Stimulated activated naive B cell treated with anti-CD40 and anti-IgM and Interleukin-4, amounts not matched to agents 10 μg/mL and 1 μg/mL and 100 μg/mL, for 72 hours (primary cell): ENCODE results near the gene MCM7.

Source experiments
- ATAC-seq, 2 donors: fragments of 150-1000 bp; cut with Tn5 transposase; replicated peaks; 2 replicates each; pipeline ENCODE4 v1.10.0; 2021; ENCODE audit warnings: moderate library complexity in 1 of 2
- DNase-seq: peaks from one replicate; pipeline ENCODE4 v3.0.0; 2021
- H3K27ac Mint-ChIP-seq: one replicate; pipeline ENCODE4 v1.8.0; 2022; ENCODE audit warnings: mild to moderate bottlenecking, mixed read lengths
- H3K27me3 Mint-ChIP-seq, 2 donors: one replicate each; pipeline ENCODE4 v1.8.0; 2022; ENCODE audit warnings: mixed read lengths in 2 of 2
- H3K36me3 Mint-ChIP-seq, 2 donors: one replicate each; pipeline ENCODE4 v1.8.0; 2022; ENCODE audit warnings: mixed read lengths in 2 of 2, mild to moderate bottlenecking in 1 of 2
- H3K4me1 Mint-ChIP-seq, 2 donors: one replicate each; pipeline ENCODE4 v1.8.0; 2022; ENCODE audit warnings: mixed read lengths in 2 of 2, mild to moderate bottlenecking in 1 of 2
- H3K4me3 Mint-ChIP-seq, 2 donors: one replicate each; pipeline ENCODE4 v1.8.0; 2022; ENCODE audit warnings: mild to moderate bottlenecking in 2 of 2, mixed read lengths in 2 of 2, moderate library complexity in 1 of 2
- H3K9me3 Mint-ChIP-seq, 2 donors: one replicate each; pipeline ENCODE4 v1.8.0; 2022; ENCODE audit warnings: mixed read lengths in 2 of 2, mild to moderate bottlenecking in 1 of 2

Gene MCM7

GRCh38 chr7:100127866-100128636 is 26.9 kb upstream of the MCM7 start:
- Mint-ChIP-seq H3K4me1 (peaks cover 26 to 53% of the 10 kb centered on the region in 2 donors), H3K36me3 (peaks cover 4 to 5% of the 10 kb centered on the region in 2 donors), H3K27me3 (no peaks in the 10 kb centered on the region), H3K9me3 (no peaks in the 10 kb centered on the region), H3K4me3 (peak overlapping the region; percentile 95 to 99), H3K27ac (peak overlapping the region; percentile 86)
- DNase-seq, result no peak
- peak; percentile 18 to 20 for ATAC-seq

- H3K27ac Mint-ChIP-seq, result peak within 1 kb of the TSS; percentile 100
- H3K36me3 Mint-ChIP-seq, result peaks cover 6 to 9% of the 10 kb centered on the region in 2 donors
- H3K4me1 Mint-ChIP-seq, result peaks cover 25 to 52% of the 10 kb centered on the region in 2 donors
- H3K27me3 Mint-ChIP-seq, result no peaks in the 10 kb centered on the region
- peak; percentile 87 for DNase-seq
- H3K4me3 Mint-ChIP-seq, result peak within 1 kb of the TSS; percentile 95 to 99
- no peaks in the 10 kb centered on the region for H3K9me3 Mint-ChIP-seq
- ATAC-seq, result peak; percentile 81 to 83
These were observed 26.0 kb upstream of the MCM7 start, which contains the start of gene MBLAC1 for GRCh38 chr7:100126931-100127865. Gene MBLAC1, plus strand, starts transcription at chr7:100126967. Its CDS starts 429 bp downstream, at chr7:100127396.

- Mint-ChIP-seq H3K27ac (peak overlapping the region; percentile 100), H3K4me1 (peaks cover 25 to 47% of the 10 kb centered on the region in 2 donors), H3K9me3 (no peaks in the 10 kb centered on the region), H3K4me3 (peak overlapping the region; percentile 95 to 99), H3K27me3 (no peaks in the 10 kb centered on the region), H3K36me3 (peaks cover 6 to 9% of the 10 kb centered on the region in 2 donors)
- ATAC-seq (peak in 1 of 2 donors; percentile 1), DNase-seq (no peak)
These were observed 25.2 kb upstream of the MCM7 start for GRCh38 chr7:100126239-100126930.

GRCh38 chr7:100124301-100125230 is 23.4 kb upstream of the MCM7 start:
- Mint-ChIP-seq H3K4me1 (peaks cover 28 to 53% of the 10 kb centered on the region in 2 donors), H3K27me3 (no peaks in the 10 kb centered on the region), H3K27ac (peak overlapping the region; percentile 56), H3K9me3 (no peaks in the 10 kb centered on the region), H3K36me3 (peaks cover 6 to 9% of the 10 kb centered on the region in 2 donors), H3K4me3 (peak overlapping the region; percentile 8 to 28)
- no peak for ATAC-seq
- DNase-seq, result no peak

GRCh38 chr7:100122568-100122967 is 21.4 kb upstream of the MCM7 start:
- no peak overlapping the region for H3K27ac Mint-ChIP-seq
- H3K4me1 Mint-ChIP-seq, result peaks cover 25 to 57% of the 10 kb centered on the region in 2 donors
- no peaks in the 10 kb centered on the region for H3K9me3 Mint-ChIP-seq
- no peak overlapping the region for H3K4me3 Mint-ChIP-seq
- peaks cover 7 to 14% of the 10 kb centered on the region in 2 donors for H3K36me3 Mint-ChIP-seq
- ATAC-seq (no peak), DNase-seq (no peak)
- H3K27me3 Mint-ChIP-seq, result no peaks in the 10 kb centered on the region

GRCh38 chr7:100122067-100122466 is 20.9 kb upstream of the MCM7 start:
- H3K4me3 Mint-ChIP-seq, result no peak overlapping the region
- peaks cover 25 to 57% of the 10 kb centered on the region in 2 donors for H3K4me1 Mint-ChIP-seq

GRCh38 chr7:100120733-100121036 is 19.5 kb upstream of the MCM7 start:
- Mint-ChIP-seq H3K4me1 (peaks cover 27 to 48% of the 10 kb centered on the region in 2 donors), H3K27me3 (no peaks in the 10 kb centered on the region), H3K4me3 (peak overlapping the region; percentile 87 to 99), H3K27ac (no peak overlapping the region), H3K36me3 (peaks cover 13 to 23% of the 10 kb centered on the region in 2 donors), H3K9me3 (no peaks in the 10 kb centered on the region)
- no peak for DNase-seq
- ATAC-seq, result no peak

More at GRCh38 chr7:100122067-100122466, 20.9 kb upstream of the MCM7 start:
- no peaks in the 10 kb centered on the region for H3K27me3 Mint-ChIP-seq
- ATAC-seq (no peak), DNase-seq (no peak)
- H3K27ac Mint-ChIP-seq, result no peak overlapping the region
- H3K36me3 Mint-ChIP-seq, result peaks cover 7 to 14% of the 10 kb centered on the region in 2 donors
- no peaks in the 10 kb centered on the region for H3K9me3 Mint-ChIP-seq

- ATAC-seq, result peak; percentile 66 to 69
- H3K36me3 Mint-ChIP-seq, result peaks cover 15 to 23% of the 10 kb centered on the region in 2 donors
- no peaks in the 10 kb centered on the region for H3K9me3 Mint-ChIP-seq
- no peak for DNase-seq
- no peaks in the 10 kb centered on the region for H3K27me3 Mint-ChIP-seq
- H3K27ac Mint-ChIP-seq, result peak overlapping the region; percentile 97
- peak overlapping the region; percentile 87 to 99 for H3K4me3 Mint-ChIP-seq
- H3K4me1 Mint-ChIP-seq, result peaks cover 23 to 44% of the 10 kb centered on the region in 2 donors
These were observed 19.0 kb upstream of the MCM7 start for GRCh38 chr7:100119970-100120732.

- H3K9me3 Mint-ChIP-seq, result no peaks in the 10 kb centered on the region
- no peaks in the 10 kb centered on the region for H3K27me3 Mint-ChIP-seq
These were observed 18.1 kb upstream of the MCM7 start, which contains the start of the genes CNPY4 and TAF6 for GRCh38 chr7:100119072-100119969. Gene CNPY4, plus strand, starts transcription at chr7:100119634. Its CDS starts 111 bp downstream, at chr7:100119745. Gene TAF6, minus strand, starts transcription at chr7:100119358. Its CDS starts 5,149 bp downstream, at chr7:100114209.

GRCh38 chr7:100118388-100119071 is 17.3 kb upstream of the MCM7 start:
- H3K4me3 Mint-ChIP-seq, result peak overlapping the region; percentile 87 to 99
- no peaks in the 10 kb centered on the region for H3K27me3 Mint-ChIP-seq
- H3K36me3 Mint-ChIP-seq, result peaks cover 20 to 26% of the 10 kb centered on the region in 2 donors
- DNase-seq (no peak), ATAC-seq (no peak)
- peaks cover 14 to 33% of the 10 kb centered on the region in 2 donors for H3K4me1 Mint-ChIP-seq
- no peaks in the 10 kb centered on the region for H3K9me3 Mint-ChIP-seq
- peak overlapping the region; percentile 97 for H3K27ac Mint-ChIP-seq

More at GRCh38 chr7:100119072-100119969, 18.1 kb upstream of the MCM7 start, which contains the start of the genes CNPY4 and TAF6:
- Mint-ChIP-seq H3K4me1 (peaks cover 15 to 36% of the 10 kb centered on the region in 2 donors), H3K27ac (peak within 1 kb of the TSS; percentile 97), H3K4me3 (peak within 1 kb of the TSS; percentile 87 to 99), H3K36me3 (peaks cover 15 to 19% of the 10 kb centered on the region in 2 donors)
- ATAC-seq (peak; percentile 87), DNase-seq (peak; percentile 88)

- no peak overlapping the region for H3K27ac Mint-ChIP-seq
- no peaks in the 10 kb centered on the region for H3K27me3 Mint-ChIP-seq
- no peaks in the 10 kb centered on the region for H3K9me3 Mint-ChIP-seq
These were observed 13.8 kb upstream of the MCM7 start for GRCh38 chr7:100115026-100115425.

More at GRCh38 chr7:100115026-100115425, 13.8 kb upstream of the MCM7 start:
- DNase-seq (no peak), ATAC-seq (no peak)
- peaks cover 8 to 18% of the 10 kb centered on the region in 2 donors for H3K4me1 Mint-ChIP-seq
- H3K36me3 Mint-ChIP-seq, result peaks cover 34 to 53% of the 10 kb centered on the region in 2 donors
- no peak overlapping the region for H3K4me3 Mint-ChIP-seq
